DND-41 (cell line): Measurements from ENCODE around the gene KRT4.

Experiments
- ATAC-seq: fragments of 200-7000 bp; cut with Tn5 transposase; 3 replicates; pipeline ENCODE4 v1.9.1; 2021; ENCODE audit warnings: low read depth; ENCODE audit not compliant: insufficient read depth
- DNase-seq: peaks from one replicate; pipeline ENCODE4 v3.0.0-alpha.2; 2020
- H2AFZ ChIP-seq: 2 replicates; pipeline ENCODE4 v1.6.0; 2012; ENCODE audit warnings: low read depth, low read length
- H3K27ac ChIP-seq: 2 replicates; pipeline ENCODE4 v1.5.1; 2012; ENCODE audit warnings: low read length, inconsistent platforms
- H3K27me3 ChIP-seq: fragments of 200-600 bp; sonication (generic); 2 replicates; pipeline ENCODE4 v1.6.0; 2012; ENCODE audit warnings: low read length, mild to moderate bottlenecking, inconsistent platforms; ENCODE audit not compliant: insufficient read depth, poor library complexity
- H3K36me3 ChIP-seq: 2 replicates; pipeline ENCODE4 v1.5.1; 2012; ENCODE audit warnings: low read length, inconsistent platforms; ENCODE audit not compliant: insufficient read depth
- H3K4me1 ChIP-seq: 2 replicates; pipeline ENCODE4 v1.5.1; 2012; ENCODE audit warnings: mild to moderate bottlenecking, low read length; ENCODE audit not compliant: insufficient read depth
- H3K4me2 ChIP-seq: 2 replicates; pipeline ENCODE4 v1.6.0; 2012; ENCODE audit warnings: mild to moderate bottlenecking, moderate library complexity, low read length, inconsistent platforms; ENCODE audit not compliant: insufficient read depth
- H3K4me3 ChIP-seq, 2 experiments: fragments of 200-600 bp in 1 of 2; shearing (Covaris generic) in 1 of 2; 2 replicates each; pipeline ENCODE4 v1.5.1; 2012 to 2016; ENCODE audit warnings: inconsistent platforms in 2 of 2, low read length in 2 of 2, mild to moderate bottlenecking in 2 of 2, low read depth in 1 of 2, moderate library complexity in 1 of 2
- H3K79me2 ChIP-seq: 2 replicates; pipeline ENCODE4 v1.6.0; 2012; ENCODE audit warnings: low read length, inconsistent platforms; ENCODE audit not compliant: insufficient read depth
- H3K9ac ChIP-seq: 2 replicates; pipeline ENCODE4 v1.6.0; 2012; ENCODE audit warnings: low read depth, mild to moderate bottlenecking, inconsistent platforms, low read length, moderate library complexity
- H3K9me3 ChIP-seq: 2 replicates; pipeline ENCODE4 v1.5.1; 2012; ENCODE audit warnings: low read length, moderate library complexity, mild to moderate bottlenecking, inconsistent platforms; ENCODE audit not compliant: insufficient read depth, severe bottlenecking
- H4K20me1 ChIP-seq: 2 replicates; pipeline ENCODE4 v1.6.0; 2012; ENCODE audit warnings: low read length; ENCODE audit not compliant: insufficient read depth
- CTCF ChIP-seq: IDR thresholded peaks from 2 replicates; pipeline ENCODE4 v1.5.1; 2012; ENCODE audit warnings: borderline replicate concordance, low read length, moderate library complexity, mild to moderate bottlenecking; ENCODE audit not compliant: poor library complexity, severe bottlenecking; ENCODE audit errors: extremely low read depth
- EZH2 ChIP-seq: IDR thresholded peaks from 3 replicates; pipeline ENCODE4 v1.6.1; 2012; ENCODE audit warnings: borderline replicate concordance, low read depth, mild to moderate bottlenecking, moderate library complexity, low read length, inconsistent platforms; ENCODE audit not compliant: severe bottlenecking

Gene KRT4

GRCh38 chr12:52771505-52771904 lies 42.4 kb downstream of the KRT4 start:
- no peak overlapping the region for H3K9ac ChIP-seq
- no peak overlapping the region for H2AFZ ChIP-seq
- H3K27me3 ChIP-seq = peaks cover 30% of the 10 kb centered on the region
- H3K36me3 ChIP-seq = no peaks in the 10 kb centered on the region
- TF ChIP-seq EZH2 (no peak), CTCF (no peak)
- DNase-seq = no peak
- no peaks in the 10 kb centered on the region for H3K4me1 ChIP-seq
- no peaks in the 10 kb centered on the region for H3K79me2 ChIP-seq
- no peaks in the 10 kb centered on the region for H3K9me3 ChIP-seq
- no peak for ATAC-seq
- H4K20me1 ChIP-seq = 0 out of 2 replicates have a peak, but pooled peaks cover 2% of the 10 kb centered on the region
- H3K27ac ChIP-seq = no peak overlapping the region
- no peak overlapping the region for H3K4me2 ChIP-seq
- H3K4me3 ChIP-seq = no peak overlapping the region

DNA sequence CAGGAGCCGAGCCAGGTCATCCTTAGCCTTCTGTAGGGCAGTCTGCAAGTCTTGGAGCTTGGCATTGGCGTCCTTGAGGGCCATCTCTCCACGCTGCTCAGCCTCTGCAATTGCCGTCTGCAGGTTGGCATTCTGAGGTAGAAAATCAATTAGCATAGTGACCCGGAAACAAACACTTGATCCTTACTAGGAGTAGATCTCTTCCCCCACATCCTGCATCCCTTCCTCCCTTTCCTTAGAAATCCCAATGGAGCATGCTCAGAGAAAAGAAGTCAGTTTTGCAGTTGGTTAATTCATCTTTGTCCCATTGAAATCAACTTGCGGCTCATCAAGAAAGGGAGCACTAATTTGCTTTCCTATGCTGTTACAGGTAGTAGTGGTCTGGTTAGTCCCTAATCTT lies 42.8 kb downstream of the KRT4 start:
- H3K4me3 ChIP-seq = no peak overlapping the region
- no peaks in the 10 kb centered on the region for H3K9me3 ChIP-seq
- H3K9ac ChIP-seq = no peak overlapping the region
- ATAC-seq (no peak), DNase-seq (no peak)
- no peaks in the 10 kb centered on the region for H3K4me1 ChIP-seq
- H3K36me3 ChIP-seq = no peaks in the 10 kb centered on the region
- H3K27me3 ChIP-seq = peaks cover 29% of the 10 kb centered on the region
- H2AFZ ChIP-seq = no peak overlapping the region
- TF ChIP-seq EZH2 = no peak
- no peak for TF ChIP-seq CTCF
- H3K27ac ChIP-seq = no peak overlapping the region
- 0 out of 2 replicates have a peak, but pooled peaks cover 2% of the 10 kb centered on the region for H4K20me1 ChIP-seq
- no peaks in the 10 kb centered on the region for H3K79me2 ChIP-seq
- no peak overlapping the region for H3K4me2 ChIP-seq

DNA sequence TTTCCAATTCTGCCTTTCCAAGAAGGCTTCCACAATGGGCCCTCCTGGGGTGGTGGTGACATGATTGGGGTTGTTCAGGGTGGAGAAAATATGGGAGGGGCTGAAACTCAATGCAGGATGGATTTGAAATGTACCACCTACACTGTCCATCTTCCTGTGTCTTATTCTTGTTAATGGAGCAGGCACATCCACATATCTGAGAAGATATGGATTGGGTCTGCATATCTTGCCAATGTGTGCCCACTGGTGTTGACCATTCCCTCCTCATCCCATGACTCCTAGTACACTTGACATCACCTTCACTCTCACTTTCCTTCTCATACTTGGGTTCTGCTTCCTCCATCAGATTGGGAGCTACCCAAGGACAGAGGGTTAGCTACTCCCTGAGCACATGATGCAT lies 44.0 kb downstream of the KRT4 start:
- Histone ChIP-seq H3K4me2 (no peak overlapping the region), H3K4me3 (no peak overlapping the region), H4K20me1 (0 out of 2 replicates have a peak, but pooled peaks cover 2% of the 10 kb centered on the region), H3K9me3 (no peaks in the 10 kb centered on the region), H3K36me3 (no peaks in the 10 kb centered on the region), H3K79me2 (no peaks in the 10 kb centered on the region), H3K9ac (no peak overlapping the region), H3K27ac (no peak overlapping the region), H3K4me1 (no peaks in the 10 kb centered on the region), H2AFZ (no peak overlapping the region), H3K27me3 (peaks cover 24% of the 10 kb centered on the region)
- DNase-seq = no peak
- no peak for ATAC-seq
- TF ChIP-seq EZH2 = no peak
- no peak for TF ChIP-seq CTCF

- Histone ChIP-seq H3K27me3 (peaks cover 21% of the 10 kb centered on the region), H3K4me3 (no peak overlapping the region), H3K9me3 (no peaks in the 10 kb centered on the region), H3K4me2 (no peak overlapping the region), H3K36me3 (no peaks in the 10 kb centered on the region), H3K27ac (no peak overlapping the region), H3K9ac (no peak overlapping the region), H4K20me1 (no peaks in the 10 kb centered on the region), H3K4me1 (no peaks in the 10 kb centered on the region), H2AFZ (no peak overlapping the region), H3K79me2 (no peaks in the 10 kb centered on the region)
- DNase-seq (no peak), ATAC-seq (no peak)
- TF ChIP-seq EZH2 (no peak), CTCF (no peak)
These were observed 44.6 kb downstream of the KRT4 start for GRCh38 chr12:52769354-52769753.
